Measurements from ENCODE around the gene DNAJC4. TPM values are rescaled to one million over a fixed set of nuclear protein-coding genes. Genes with fewer than 3 reads are reported as not detected.

Gene DNAJC4
- total and polyA plus RNA-seq, 7 donors, result 22.9 to 45.8 (median 29.6) TPM

DNA sequence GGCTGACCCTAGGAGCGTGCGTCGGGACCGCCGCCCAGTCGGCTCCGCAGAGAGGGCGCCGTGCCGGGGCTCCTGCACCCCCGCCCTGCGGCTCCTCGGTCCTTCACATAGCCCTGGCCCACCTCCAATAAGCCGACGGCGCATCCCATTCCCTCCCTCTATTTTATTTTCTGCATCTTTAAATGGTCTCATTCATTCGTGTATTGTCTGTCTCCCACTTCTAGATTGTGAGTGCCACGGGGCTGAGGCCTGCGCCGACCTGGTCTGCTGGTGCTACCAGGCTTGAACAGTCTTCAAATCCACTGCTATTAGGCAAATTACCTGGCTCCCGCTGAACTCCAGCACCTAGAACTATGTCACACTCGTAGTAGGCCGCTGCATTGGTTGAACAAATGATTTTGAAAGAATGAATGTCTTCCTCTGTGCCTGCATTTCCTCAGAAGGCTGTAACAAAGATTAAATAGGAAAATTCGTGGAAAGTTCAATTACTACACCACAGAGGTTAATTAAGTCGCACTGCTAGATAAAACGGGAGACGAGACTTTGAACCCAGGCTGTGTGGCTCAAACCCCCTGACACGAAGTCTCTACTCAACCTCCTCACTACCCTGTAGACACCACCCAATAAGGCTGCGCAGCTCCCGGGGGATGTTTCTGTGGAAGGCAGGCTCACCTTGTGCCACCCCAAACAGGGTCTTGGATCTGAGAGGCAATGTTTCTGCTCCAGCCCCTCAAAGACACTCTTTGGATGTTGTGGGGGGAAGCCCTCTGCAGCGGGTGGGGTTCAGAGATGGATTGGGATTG, 17.6 kb downstream of the DNAJC4 start:
- Histone ChIP-seq H3K36me3 (ENCODE audit: insufficient read depth in 1 of 2, low read depth in 1 of 2) (peaks cover 0 to 21% of the 10 kb centered on the region in 2 donors), H3K4me3 (peak overlapping the region; percentile 93), H3K27ac (peak overlapping the region; percentile 99), H3K9me3 (no peaks in the 10 kb centered on the region), H3K27me3 (ENCODE audit: insufficient read depth in 3 of 3, low read length in 2 of 3) (no peaks in the 10 kb centered on the region), H3K4me1 (peaks cover 39% of the 10 kb centered on the region)
- ATAC-seq, result peak in 1 of 4 donors; percentile 3
- DNase-seq, result no peak
- intact Hi-C loops (cut with DNase I), result no loop called here
- 35 to 50% (median 35%) methylated on average over 22 to 31 of the region's 31 CpGs for WGBS, 3 donors
- TF ChIP-seq, protein P1, sequence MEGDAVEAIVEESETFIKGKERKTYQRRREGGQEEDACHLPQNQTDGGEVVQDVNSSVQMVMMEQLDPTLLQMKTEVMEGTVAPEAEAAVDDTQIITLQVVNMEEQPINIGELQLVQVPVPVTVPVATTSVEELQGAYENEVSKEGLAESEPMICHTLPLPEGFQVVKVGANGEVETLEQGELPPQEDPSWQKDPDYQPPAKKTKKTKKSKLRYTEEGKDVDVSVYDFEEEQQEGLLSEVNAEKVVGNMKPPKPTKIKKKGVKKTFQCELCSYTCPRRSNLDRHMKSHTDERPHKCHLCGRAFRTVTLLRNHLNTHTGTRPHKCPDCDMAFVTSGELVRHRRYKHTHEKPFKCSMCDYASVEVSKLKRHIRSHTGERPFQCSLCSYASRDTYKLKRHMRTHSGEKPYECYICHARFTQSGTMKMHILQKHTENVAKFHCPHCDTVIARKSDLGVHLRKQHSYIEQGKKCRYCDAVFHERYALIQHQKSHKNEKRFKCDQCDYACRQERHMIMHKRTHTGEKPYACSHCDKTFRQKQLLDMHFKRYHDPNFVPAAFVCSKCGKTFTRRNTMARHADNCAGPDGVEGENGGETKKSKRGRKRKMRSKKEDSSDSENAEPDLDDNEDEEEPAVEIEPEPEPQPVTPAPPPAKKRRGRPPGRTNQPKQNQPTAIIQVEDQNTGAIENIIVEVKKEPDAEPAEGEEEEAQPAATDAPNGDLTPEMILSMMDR (IDR thresholded peaks at IDR 0.05), result no peak

DNA sequence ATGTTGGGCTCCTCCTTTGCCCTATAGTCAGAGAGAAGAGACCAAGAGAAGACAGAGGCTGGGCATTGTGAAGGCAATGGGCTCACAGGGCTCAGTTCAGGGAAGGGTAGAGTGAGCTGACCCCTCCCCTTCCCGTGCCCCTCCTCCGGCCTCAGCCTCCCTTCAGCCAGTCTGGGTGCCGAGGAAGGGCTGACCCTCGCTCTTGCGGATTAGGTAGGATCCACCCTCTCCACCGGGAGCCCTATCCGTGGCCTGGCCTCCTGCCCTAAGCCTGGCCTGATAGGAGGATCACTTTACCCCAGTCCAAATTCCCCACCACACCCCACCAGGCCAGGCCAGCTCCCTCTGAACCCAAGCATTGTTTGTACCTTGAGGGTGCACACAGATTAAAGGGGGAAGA, 18.2 kb downstream of the DNAJC4 start:
- ATAC-seq, result no peak
- H3K27me3 ChIP-seq (ENCODE audit: insufficient read depth in 3 of 3, low read length in 2 of 3), result no peaks in the 10 kb centered on the region
- H3K27ac ChIP-seq, result no peak overlapping the region
- no peak for DNase-seq
- no peaks in the 10 kb centered on the region for H3K9me3 ChIP-seq
- peaks cover 0 to 14% of the 10 kb centered on the region in 2 donors for H3K36me3 ChIP-seq (ENCODE audit: insufficient read depth in 1 of 2, low read depth in 1 of 2)
- intact Hi-C loops (cut with DNase I), result no loop called here
- no peak overlapping the region for H3K4me3 ChIP-seq
- H3K4me1 ChIP-seq, result peaks cover 39% of the 10 kb centered on the region
- 61 to 86% (median 66%) methylated on average over 6 to 7 of the region's 7 CpGs for WGBS, 3 donors
- TF ChIP-seq, protein P1 (IDR thresholded peaks at IDR 0.05), result no peak

DNA sequence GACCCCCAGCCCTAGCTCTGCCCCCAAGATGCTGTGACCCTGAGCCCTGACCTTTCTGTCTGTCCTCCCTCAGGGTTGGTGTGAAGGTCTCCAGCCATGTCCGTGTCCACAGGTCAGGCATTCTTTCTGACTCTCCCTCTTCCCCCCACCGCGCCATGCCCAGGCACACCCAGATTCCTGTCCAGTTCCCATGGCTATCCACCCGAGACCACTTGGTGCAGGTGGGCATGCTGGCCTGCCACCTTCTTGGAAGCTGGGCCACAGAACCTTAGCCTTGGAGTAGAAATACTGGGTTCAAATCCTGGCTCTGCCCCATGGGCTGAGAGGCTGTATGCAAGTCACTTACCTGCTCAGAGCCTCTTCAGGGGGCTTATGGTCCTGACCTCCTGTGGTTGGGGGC, 18.7 kb downstream of the DNAJC4 start:
- Histone ChIP-seq H3K27ac (no peak overlapping the region), H3K4me3 (no peak overlapping the region), H3K9me3 (no peaks in the 10 kb centered on the region), H3K27me3 (ENCODE audit: insufficient read depth in 3 of 3, low read length in 2 of 3) (no peaks in the 10 kb centered on the region), H3K4me1 (peaks cover 39% of the 10 kb centered on the region), H3K36me3 (ENCODE audit: insufficient read depth in 1 of 2, low read depth in 1 of 2) (peaks cover 0 to 10% of the 10 kb centered on the region in 2 donors)
- TF ChIP-seq, protein P1 (IDR thresholded peaks at IDR 0.05), result no peak
- intact Hi-C loops (cut with DNase I), result no loop called here
- DNase-seq (no peak), ATAC-seq (no peak)
- 91 to 99% (median 92%) methylated on average over 4 of the region's 4 CpGs for WGBS, 3 donors

DNA sequence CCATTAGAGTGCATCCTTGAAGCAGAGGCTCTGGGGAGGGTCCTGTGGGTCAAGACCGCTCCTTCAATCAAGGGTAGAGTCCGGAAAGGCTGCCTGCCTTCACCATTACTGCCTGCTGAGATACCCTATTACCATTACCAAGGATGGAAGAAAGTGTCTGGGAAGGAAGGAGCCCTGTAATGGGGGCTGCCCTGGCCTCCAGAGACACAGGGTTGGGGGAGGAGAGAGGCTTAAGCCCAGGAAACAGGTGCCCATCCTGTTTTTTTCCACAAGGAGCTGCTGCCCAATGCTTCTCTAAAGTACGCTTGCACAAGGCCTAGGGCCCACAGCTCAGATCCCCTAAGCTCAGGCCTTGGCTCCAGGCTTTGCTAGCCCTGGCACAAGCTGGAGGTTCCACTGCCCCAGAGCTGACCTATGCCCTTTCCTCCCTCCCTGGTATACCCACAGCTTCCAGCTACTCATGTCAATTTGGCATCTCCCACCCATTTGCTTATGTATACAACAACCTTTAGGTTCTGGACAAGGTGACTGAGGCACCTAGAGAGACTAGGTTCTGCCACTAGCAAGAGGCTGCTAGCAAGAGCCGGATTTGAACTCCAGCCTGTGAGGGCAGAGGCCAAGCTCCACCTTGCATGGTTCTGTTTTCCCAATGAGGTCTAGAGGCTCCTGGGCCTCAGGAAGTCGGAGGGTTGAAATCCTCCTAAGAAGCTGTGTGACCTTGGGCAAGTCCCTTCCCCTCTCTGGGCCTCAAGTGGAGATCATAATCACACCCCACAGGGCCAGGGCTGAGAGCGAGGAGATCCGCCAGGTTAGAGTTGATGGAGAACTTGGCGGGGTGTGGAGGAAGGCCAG, 19.4 kb downstream of the DNAJC4 start:
- DNase-seq (no peak), ATAC-seq (no peak)
- intact Hi-C loops (cut with DNase I), result loop anchor here (2.0 to 5.0 kb wide), 2 partner anchors 19 to 53 kb away; partner anchors contain the start of gene CATSPERZ (in 1 of the 2)
- TF ChIP-seq, protein P1 (IDR thresholded peaks at IDR 0.05), result no peak
- H3K27ac ChIP-seq, result no peak overlapping the region
- peaks cover 0 to 7% of the 10 kb centered on the region in 2 donors for H3K36me3 ChIP-seq (ENCODE audit: insufficient read depth in 1 of 2, low read depth in 1 of 2)
- peak overlapping the region; percentile 89 for H3K4me3 ChIP-seq
- H3K4me1 ChIP-seq, result peaks cover 36% of the 10 kb centered on the region
- no peaks in the 10 kb centered on the region for H3K27me3 ChIP-seq (ENCODE audit: insufficient read depth in 3 of 3, low read length in 2 of 3)
- WGBS, 3 donors, result 90 to 96% (median 91%) methylated on average over 8 of the region's 8 CpGs
- H3K9me3 ChIP-seq, result no peaks in the 10 kb centered on the region

All from psoas muscle (tissue), 8 donors.